Measurements from ENCODE around the gene TMCO4. TPM values are rescaled to one million over a fixed set of nuclear protein-coding genes. Genes with fewer than 3 reads are reported as not detected.

TMCO4 gene
- total RNA-seq, 1 donor, result 27.5 TPM

DNA sequence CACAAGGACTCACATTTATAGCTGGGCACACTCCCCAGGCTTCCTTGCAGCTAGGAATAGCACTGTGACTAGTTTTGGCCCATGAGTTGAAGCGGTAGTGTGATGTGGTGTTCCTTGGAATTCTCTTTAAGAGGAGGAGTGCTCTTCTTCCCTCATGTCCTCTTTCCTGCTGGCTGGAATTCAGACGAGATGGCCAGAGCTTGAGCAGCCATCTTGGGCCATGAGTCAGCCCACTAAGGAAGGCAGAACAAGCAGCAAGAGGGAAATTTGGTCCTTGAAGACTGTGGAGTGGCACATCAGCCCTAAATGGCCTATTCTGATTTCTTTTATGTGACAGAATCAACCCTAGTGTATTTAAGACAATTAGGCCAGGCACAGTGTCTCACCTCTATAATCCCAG, 115.0 kb downstream of the TMCO4 start:
- Histone ChIP-seq H3K4me2 (ENCODE audit: insufficient read depth, low read length) (no peak overlapping the region), H3K79me2 (ENCODE audit: insufficient read depth, low read length) (no peaks in the 10 kb centered on the region), H3K27me3 (ENCODE audit: insufficient read depth, low read length) (no peaks in the 10 kb centered on the region), H3K27ac (ENCODE audit: low read depth, low read length) (no peak overlapping the region), H3K36me3 (ENCODE audit: insufficient read depth, low read length) (no peaks in the 10 kb centered on the region), H2AFZ (ENCODE audit: low read length) (no peak overlapping the region), H3K4me3 (ENCODE audit: insufficient read depth, low read length) (no peak overlapping the region), H4K20me1 (ENCODE audit: insufficient read depth, low read length) (peaks cover 3% of the 10 kb centered on the region), H3K9me3 (ENCODE audit: low read depth, low read length) (no peaks in the 10 kb centered on the region), H3K4me1 (ENCODE audit: insufficient read depth, low read length) (peaks cover 10% of the 10 kb centered on the region)
- TF ChIP-seq CTCF (IDR thresholded peaks at IDR 0.05; ENCODE audit: extremely low read depth, low read depth, low read length), result no peak
- DNase-seq (ENCODE audit: insufficient read length, low spot score, missing footprints), result peak; percentile 45

DNA sequence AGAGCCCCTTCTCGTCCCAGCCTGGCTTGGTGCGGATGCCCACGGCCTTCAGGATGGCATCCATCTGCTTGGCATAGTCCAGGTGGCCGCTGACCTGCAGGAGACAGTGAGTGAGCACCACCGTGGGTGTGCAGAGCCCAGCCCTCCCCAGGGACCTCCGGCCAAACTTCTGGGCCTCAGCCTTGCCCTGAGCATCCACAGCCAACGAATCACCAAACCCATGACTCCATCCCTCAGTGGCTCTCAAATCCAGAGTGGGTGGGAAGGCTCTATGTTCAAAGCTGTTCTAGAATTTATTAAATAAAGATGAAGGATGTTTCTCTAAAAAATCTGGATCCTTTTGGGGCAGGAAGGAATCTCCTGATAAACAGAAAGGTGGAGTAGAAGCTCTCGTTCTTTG, 116.4 kb downstream of the TMCO4 start:
- Histone ChIP-seq H3K4me1 (ENCODE audit: insufficient read depth, low read length) (peaks cover 10% of the 10 kb centered on the region), H4K20me1 (ENCODE audit: insufficient read depth, low read length) (peaks cover 3% of the 10 kb centered on the region), H3K4me2 (ENCODE audit: insufficient read depth, low read length) (no peak overlapping the region), H3K9me3 (ENCODE audit: low read depth, low read length) (no peaks in the 10 kb centered on the region), H3K4me3 (ENCODE audit: insufficient read depth, low read length) (no peak overlapping the region), H3K79me2 (ENCODE audit: insufficient read depth, low read length) (no peaks in the 10 kb centered on the region), H3K36me3 (ENCODE audit: insufficient read depth, low read length) (no peaks in the 10 kb centered on the region), H2AFZ (ENCODE audit: low read length) (no peak overlapping the region), H3K27ac (ENCODE audit: low read depth, low read length) (no peak overlapping the region), H3K27me3 (ENCODE audit: insufficient read depth, low read length) (no peaks in the 10 kb centered on the region)
- peak; percentile 81 for DNase-seq (ENCODE audit: insufficient read length, low spot score, missing footprints)
- TF ChIP-seq CTCF (IDR thresholded peaks at IDR 0.05; ENCODE audit: extremely low read depth, low read depth, low read length), result no peak

GRCh38 chr1:19682901-19683300, 116.8 kb downstream of the TMCO4 start:
- H3K27ac ChIP-seq (ENCODE audit: low read depth, low read length), result no peak overlapping the region
- H3K36me3 ChIP-seq (ENCODE audit: insufficient read depth, low read length), result no peaks in the 10 kb centered on the region

GRCh38 chr1:19682257-19682656, 117.5 kb downstream of the TMCO4 start:
- TF ChIP-seq CTCF (IDR thresholded peaks at IDR 0.05; ENCODE audit: extremely low read depth, low read depth, low read length), result no peak
- Histone ChIP-seq H3K79me2 (ENCODE audit: insufficient read depth, low read length) (no peaks in the 10 kb centered on the region), H3K27ac (ENCODE audit: low read depth, low read length) (no peak overlapping the region)

More at GRCh38 chr1:19682901-19683300, 116.8 kb downstream of the TMCO4 start:
- Histone ChIP-seq H4K20me1 (ENCODE audit: insufficient read depth, low read length) (peaks cover 3% of the 10 kb centered on the region), H3K27me3 (ENCODE audit: insufficient read depth, low read length) (no peaks in the 10 kb centered on the region), H3K4me1 (ENCODE audit: insufficient read depth, low read length) (peaks cover 10% of the 10 kb centered on the region), H3K4me3 (ENCODE audit: insufficient read depth, low read length) (no peak overlapping the region), H3K4me2 (ENCODE audit: insufficient read depth, low read length) (no peak overlapping the region), H2AFZ (ENCODE audit: low read length) (no peak overlapping the region), H3K9me3 (ENCODE audit: low read depth, low read length) (no peaks in the 10 kb centered on the region), H3K79me2 (ENCODE audit: insufficient read depth, low read length) (no peaks in the 10 kb centered on the region)
- no peak for TF ChIP-seq CTCF (IDR thresholded peaks at IDR 0.05; ENCODE audit: extremely low read depth, low read depth, low read length)
- no peak for DNase-seq (ENCODE audit: insufficient read length, low spot score, missing footprints)

More at GRCh38 chr1:19682257-19682656, 117.5 kb downstream of the TMCO4 start:
- H3K36me3 ChIP-seq (ENCODE audit: insufficient read depth, low read length), result no peaks in the 10 kb centered on the region
- peaks cover 3% of the 10 kb centered on the region for H4K20me1 ChIP-seq (ENCODE audit: insufficient read depth, low read length)
- H3K4me1 ChIP-seq (ENCODE audit: insufficient read depth, low read length), result peaks cover 10% of the 10 kb centered on the region
- no peak overlapping the region for H3K4me2 ChIP-seq (ENCODE audit: insufficient read depth, low read length)
- H3K9me3 ChIP-seq (ENCODE audit: low read depth, low read length), result no peaks in the 10 kb centered on the region
- no peak overlapping the region for H3K4me3 ChIP-seq (ENCODE audit: insufficient read depth, low read length)
- H2AFZ ChIP-seq (ENCODE audit: low read length), result no peak overlapping the region
- peak; percentile 99 for DNase-seq (ENCODE audit: insufficient read length, low spot score, missing footprints)
- H3K27me3 ChIP-seq (ENCODE audit: insufficient read depth, low read length), result no peaks in the 10 kb centered on the region

Measured in osteoblast (primary cell).